GM12864 (cell line): ENCODE measurements around the gene S100A9.

ENCODE experiments used
- DNase-seq: peaks from one replicate; pipeline ENCODE4 v3.0.0-alpha.2; 2011; ENCODE audit warnings: low read depth
- H3K4me3 ChIP-seq: 2 replicates; pipeline ENCODE4 v1.5.1; 2011; ENCODE audit warnings: mild to moderate bottlenecking, low read depth, low read length, control low read depth
- TF ChIP-seq, protein P1 (sequence below): IDR thresholded peaks from 2 replicates; pipeline ENCODE4 v1.5.1; 2011; ENCODE audit warnings: low read depth, mild to moderate bottlenecking, moderate library complexity, low read length, control low read depth, inconsistent platforms; ENCODE audit errors: missing control alignments

Gene S100A9

DNA sequence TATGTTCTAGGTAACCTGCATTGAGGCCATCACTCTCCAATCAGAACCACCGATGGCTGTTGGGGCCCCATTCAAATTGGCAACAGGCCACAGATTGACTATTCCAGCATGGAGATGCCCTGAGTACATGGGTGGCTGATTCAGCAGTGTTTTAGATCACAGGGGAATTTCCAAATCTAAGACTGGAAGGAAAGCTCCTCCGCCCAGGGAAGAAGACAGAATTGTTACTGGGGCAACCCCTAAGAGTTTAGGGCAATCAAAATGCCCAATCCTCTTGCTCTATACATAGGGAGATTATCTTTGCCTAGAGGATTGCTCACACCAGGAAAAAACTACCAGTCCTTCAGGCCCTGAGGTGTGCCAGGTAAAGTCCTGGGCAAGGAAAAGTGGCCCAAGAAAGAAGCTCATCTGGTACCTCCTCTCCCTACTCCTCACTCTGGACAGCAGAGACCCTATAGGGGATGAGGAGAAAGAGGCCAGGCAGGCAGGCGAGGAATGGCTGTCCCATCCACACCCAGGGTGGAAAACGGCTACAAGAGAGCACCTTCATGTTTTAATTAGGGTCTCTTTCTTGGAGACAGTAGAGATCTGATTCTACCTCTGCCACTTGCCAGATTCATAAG is 27.4 kb downstream of the S100A9 start:
- TF ChIP-seq, protein P1, sequence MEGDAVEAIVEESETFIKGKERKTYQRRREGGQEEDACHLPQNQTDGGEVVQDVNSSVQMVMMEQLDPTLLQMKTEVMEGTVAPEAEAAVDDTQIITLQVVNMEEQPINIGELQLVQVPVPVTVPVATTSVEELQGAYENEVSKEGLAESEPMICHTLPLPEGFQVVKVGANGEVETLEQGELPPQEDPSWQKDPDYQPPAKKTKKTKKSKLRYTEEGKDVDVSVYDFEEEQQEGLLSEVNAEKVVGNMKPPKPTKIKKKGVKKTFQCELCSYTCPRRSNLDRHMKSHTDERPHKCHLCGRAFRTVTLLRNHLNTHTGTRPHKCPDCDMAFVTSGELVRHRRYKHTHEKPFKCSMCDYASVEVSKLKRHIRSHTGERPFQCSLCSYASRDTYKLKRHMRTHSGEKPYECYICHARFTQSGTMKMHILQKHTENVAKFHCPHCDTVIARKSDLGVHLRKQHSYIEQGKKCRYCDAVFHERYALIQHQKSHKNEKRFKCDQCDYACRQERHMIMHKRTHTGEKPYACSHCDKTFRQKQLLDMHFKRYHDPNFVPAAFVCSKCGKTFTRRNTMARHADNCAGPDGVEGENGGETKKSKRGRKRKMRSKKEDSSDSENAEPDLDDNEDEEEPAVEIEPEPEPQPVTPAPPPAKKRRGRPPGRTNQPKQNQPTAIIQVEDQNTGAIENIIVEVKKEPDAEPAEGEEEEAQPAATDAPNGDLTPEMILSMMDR = no peak
- no peak overlapping the region for H3K4me3 ChIP-seq
- no peak for DNase-seq

DNA sequence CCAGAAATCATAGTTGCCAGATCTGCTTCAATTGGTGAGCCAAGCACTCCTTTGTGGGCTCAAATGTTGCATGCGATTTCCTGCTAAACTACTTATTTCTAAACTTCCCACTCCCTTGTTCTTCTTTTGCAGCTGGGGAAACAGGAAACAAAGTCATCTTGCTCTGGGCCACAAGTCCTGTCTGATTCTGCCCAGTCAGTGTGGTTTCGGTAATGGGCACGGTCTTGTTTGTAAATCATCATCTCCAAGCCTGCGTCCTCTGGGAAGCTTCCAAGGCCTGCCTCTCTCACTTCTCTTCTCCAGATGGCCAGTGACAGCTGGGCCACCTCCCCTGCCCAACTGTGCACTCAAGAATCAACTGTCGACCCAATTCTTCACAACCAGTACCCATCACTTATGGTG is 28.8 kb downstream of the S100A9 start:
- DNase-seq = no peak
- TF ChIP-seq, protein P1 = no peak
- no peak overlapping the region for H3K4me3 ChIP-seq

DNA sequence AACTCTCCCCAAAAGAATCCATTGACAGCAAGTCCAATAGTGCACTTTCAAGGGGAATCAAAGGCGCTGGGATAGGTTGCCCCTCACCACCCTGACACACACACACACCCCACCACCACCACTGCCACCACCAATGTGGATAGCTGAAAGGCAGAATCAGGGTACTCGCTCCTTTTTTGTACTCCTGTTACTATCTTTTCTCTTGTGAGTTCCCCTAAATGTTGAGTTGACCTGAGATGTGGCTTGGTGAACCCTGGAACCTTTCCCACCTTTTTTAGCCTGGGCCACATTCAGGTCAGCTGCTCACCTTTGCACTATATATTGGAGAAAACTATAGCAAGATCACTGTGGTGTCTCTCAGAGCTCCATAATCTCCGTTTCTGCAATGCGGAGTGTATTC is 29.3 kb downstream of the S100A9 start:
- no peak for DNase-seq
- H3K4me3 ChIP-seq = no peak overlapping the region
- TF ChIP-seq, protein P1 = no peak

DNA sequence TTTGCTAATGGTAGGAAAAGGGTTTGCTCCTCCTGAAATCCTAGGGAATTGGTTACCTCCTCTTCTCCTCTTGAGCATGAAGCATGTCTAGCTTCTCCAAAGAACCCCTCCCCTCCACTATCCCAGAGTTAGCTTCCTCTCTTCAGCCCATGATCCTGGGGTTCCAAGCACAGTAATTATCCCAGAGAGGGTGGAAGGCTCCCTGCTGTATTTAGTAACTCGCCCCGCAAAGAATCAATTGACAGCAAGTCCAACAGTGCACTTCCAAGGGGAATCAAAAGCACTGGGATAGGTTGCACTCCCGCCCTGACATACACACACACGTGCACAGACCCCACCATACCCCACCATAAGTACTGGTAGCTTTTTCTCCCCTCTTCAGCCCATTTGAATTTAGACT is 30.1 kb downstream of the S100A9 start:
- TF ChIP-seq, protein P1 = no peak
- H3K4me3 ChIP-seq = no peak overlapping the region
- DNase-seq = no peak

DNA sequence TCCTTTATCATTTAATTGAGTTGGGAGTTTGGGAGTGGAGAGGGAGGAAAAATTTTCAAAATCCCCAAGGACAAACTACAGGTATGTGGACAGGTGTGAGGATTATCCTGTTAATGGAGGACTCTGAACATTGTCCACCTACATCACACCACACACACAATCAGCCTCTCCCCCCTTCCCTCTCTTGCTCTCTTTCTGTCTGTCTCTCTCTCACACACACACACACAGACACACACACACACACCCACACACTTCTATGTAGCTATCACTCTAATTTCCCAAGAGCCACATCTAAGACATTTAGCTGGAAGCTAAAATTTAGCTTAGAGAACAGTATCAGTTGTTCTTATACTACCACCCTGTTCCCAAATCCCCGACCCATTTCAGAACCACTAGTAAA is 31.7 kb downstream of the S100A9 start:
- DNase-seq = no peak
- TF ChIP-seq, protein P1 = no peak
- no peak overlapping the region for H3K4me3 ChIP-seq

DNA sequence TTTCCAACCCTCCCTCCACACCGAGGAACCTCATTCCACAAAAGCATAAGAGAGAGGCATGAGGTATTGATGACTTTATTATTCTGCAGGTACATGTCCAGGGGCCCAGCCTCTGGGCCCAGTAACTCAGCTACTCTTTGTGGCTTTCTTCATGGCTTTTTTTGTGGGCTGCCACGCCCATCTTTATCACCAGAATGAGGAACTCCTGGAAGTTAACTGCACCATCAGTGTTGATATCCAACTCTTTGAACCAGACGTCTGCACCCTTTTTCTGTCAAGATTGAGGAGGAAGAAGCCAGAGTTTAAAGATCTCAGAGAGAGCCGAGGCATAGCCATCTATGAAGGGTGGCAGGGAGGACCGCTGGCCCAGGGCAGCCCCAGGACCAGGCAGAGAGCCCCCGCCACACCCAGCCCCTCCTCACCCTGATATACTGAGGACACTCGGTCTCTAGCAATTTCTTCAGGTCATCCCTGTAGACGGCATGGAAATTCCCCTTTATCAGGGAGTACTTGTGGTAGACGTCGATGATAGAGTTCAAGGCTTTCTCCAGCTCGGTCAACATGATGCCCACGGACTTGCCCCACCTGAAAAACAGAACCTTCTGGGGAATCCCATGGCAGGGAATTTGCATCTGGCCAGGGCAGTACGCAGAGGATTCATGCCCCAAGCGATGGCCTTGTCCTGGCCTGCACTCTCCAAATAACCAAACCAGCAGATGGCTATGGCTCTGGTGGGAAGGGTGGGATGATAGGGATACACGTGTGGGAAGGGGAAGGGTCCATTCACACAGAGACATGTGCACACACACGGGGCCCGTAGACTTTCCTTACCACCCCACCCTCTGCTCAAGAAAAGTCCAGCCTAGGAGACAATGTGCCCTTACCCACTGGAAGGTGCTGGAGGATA is 32.6 kb downstream of the S100A9 start:
- no peak for DNase-seq
- TF ChIP-seq, protein P1 = no peak
- H3K4me3 ChIP-seq = no peak overlapping the region
